HepG2 (cell line): ENCODE measurements around the gene CCL4. TPM values are rescaled to one million over a fixed set of nuclear protein-coding genes. Genes with fewer than 3 reads are reported as not detected.

Experiments used
- ATAC-seq: fragments of 200-7000 bp; cut with Tn5 transposase; 3 replicates; pipeline ENCODE4 v1.9.1; 2020; ENCODE audit warnings: mild to moderate bottlenecking, moderate library complexity
- BruUV-seq: library from RNA; stranded (reverse); fragments of 400-500 nt; replicated peaks from 2 replicates; lab custom pipeline; 2021; lab: Mats Ljungman, UMichigan
- CTCF ChIA-PET: fragments of 300-600 bp; formaldehyde crosslinking; extraction: SDS; loops from one replicate; lab custom pipeline; 2021; ENCODE audit warnings: low total read pairs, inconsistent platforms, low intra/inter-chr PET ratio; lab: Yijun Ruan, JAX
- POLR2A ChIA-PET: fragments of 350-600 bp; sonication (Branson Sonifier 250); formaldehyde crosslinking; loops from one replicate; lab custom pipeline; 2020; ENCODE audit warnings: antibody characterized with exemption, inconsistent platforms; lab: Yijun Ruan, JAX
- DNase-seq: peaks from one replicate; pipeline ENCODE4 v3.0.0-alpha.2; 2015; ENCODE audit warnings: low spot score
- FAIRE-seq: peaks from 3 replicates; lab custom pipeline; 2011; peaks lifted over from hg19 to GRCh38; lab: Jason Lieb, UNC
- H2AFZ ChIP-seq: one replicate; pipeline ENCODE4 v1.6.1; 2011; ENCODE audit warnings: low read length, inconsistent platforms
- H3K27ac ChIP-seq: fragments of 300-600 bp; 3 replicates; pipeline ENCODE4 v1.8.0; 2011; ENCODE audit warnings: mixed run types, mild to moderate bottlenecking, mixed read lengths, low read length, inconsistent platforms; ENCODE audit not compliant: insufficient read depth; ENCODE audit errors: extremely low read length
- H3K27me3 ChIP-seq, 2 experiments: fragments of 200-600 bp in 1 of 2; 2 replicates in 1 of 2; 3 replicates in 1 of 2; pipeline versions ENCODE4 v1.6.0 to v1.8.0; 2011; ENCODE audit warnings: low read length in 2 of 2, mild to moderate bottlenecking in 2 of 2, moderate library complexity in 2 of 2, inconsistent platforms in 1 of 2; ENCODE audit not compliant: insufficient read depth in 2 of 2, control insufficient read depth in 1 of 2
- H3K36me3 ChIP-seq, 2 experiments: fragments of 200-600 bp in 1 of 2; replicated peaks in 1 of 2; 2 replicates in 1 of 2; 3 replicates in 1 of 2; pipeline versions ENCODE4 v1.5.1 to v1.8.0; 2011; ENCODE audit warnings: low read length in 2 of 2, inconsistent platforms in 1 of 2; ENCODE audit not compliant: insufficient read depth in 2 of 2, control insufficient read depth in 1 of 2
- H3K4me1 ChIP-seq: 2 replicates; pipeline ENCODE4 v1.5.1; 2012; ENCODE audit warnings: low read length, inconsistent platforms; ENCODE audit not compliant: insufficient read depth
- H3K4me2 ChIP-seq: 2 replicates; pipeline ENCODE4 v1.6.0; 2011; ENCODE audit warnings: low read depth, low read length, inconsistent platforms
- H3K4me3 ChIP-seq, 3 experiments: fragments of 200-600 bp in 1 of 3; sonication (generic), shearing (Covaris generic) in 1 of 3; replicated peaks in 1 of 3; 2 replicates each; pipeline ENCODE4 v1.5.1; 2011 to 2016; ENCODE audit warnings: low read length in 3 of 3, inconsistent platforms in 2 of 3, low read depth in 2 of 3, mild to moderate bottlenecking in 2 of 3, control low read depth in 1 of 3, mixed read lengths in 1 of 3; ENCODE audit not compliant: insufficient read depth in 1 of 3
- H3K79me2 ChIP-seq: one replicate; pipeline ENCODE4 v1.6.1; 2011; ENCODE audit warnings: low read length, inconsistent platforms; ENCODE audit not compliant: insufficient read depth
- H3K9ac ChIP-seq: 2 replicates; pipeline ENCODE4 v1.6.0; 2011; ENCODE audit warnings: mild to moderate bottlenecking, low read depth, low read length, inconsistent platforms; ENCODE audit not compliant: insufficient read depth
- H3K9me3 ChIP-seq: 2 replicates; pipeline ENCODE4 v1.5.1; 2012; ENCODE audit warnings: mild to moderate bottlenecking, low read length
- H4K20me1 ChIP-seq: 2 replicates; pipeline ENCODE4 v1.6.0; 2011; ENCODE audit warnings: inconsistent platforms, mild to moderate bottlenecking, low read length, moderate library complexity; ENCODE audit not compliant: insufficient read depth
- ARID3A ChIP-seq: IDR thresholded peaks from 2 replicates; pipeline ENCODE4 v1.6.1; 2012; ENCODE audit warnings: low read depth, low read length, improper control_type of control experiment
- ARNT ChIP-seq: fragments of 450-650 bp; IDR thresholded peaks from 2 replicates; pipeline ENCODE4 v1.6.1; 2017
- MIER2 ChIP-seq: IDR thresholded peaks from 2 replicates; pipeline ENCODE4 v1.6.1; 2016; ENCODE audit warnings: missing biosample characterization, missing genetic modification reagents
- ZNF296 ChIP-seq: sonication (generic); formaldehyde crosslinking; conservative IDR thresholded peaks from 2 replicates; pipeline ENCODE4 v1.5.0; 2020; ENCODE audit warnings: mild to moderate bottlenecking, missing genetic modification reagents
- ZNF558 ChIP-seq: sonication (generic); formaldehyde crosslinking; IDR thresholded peaks from 2 replicates; pipeline ENCODE4 v1.9.0; 2022; ENCODE audit warnings: mild to moderate bottlenecking, missing genetic modification reagents, borderline replicate concordance
- ZNF660 ChIP-seq: sonication (generic); formaldehyde crosslinking; IDR thresholded peaks from 2 replicates; pipeline ENCODE4 v1.5.1; 2020; ENCODE audit warnings: mild to moderate bottlenecking, low read depth, missing genetic modification reagents, borderline replicate concordance
- ZNF737 ChIP-seq: sonication (generic); formaldehyde crosslinking; IDR thresholded peaks from 2 replicates; pipeline ENCODE4 v1.5.0; 2020; ENCODE audit warnings: missing genetic modification reagents, mild to moderate bottlenecking, borderline replicate concordance
- ZZZ3 ChIP-seq: sonication (generic); formaldehyde crosslinking; IDR thresholded peaks from 2 replicates; pipeline ENCODE4 v1.4.0; 2020; ENCODE audit warnings: missing genetic modification reagents, mild to moderate bottlenecking, borderline replicate concordance
- WGBS: methylation state at CpG from one replicate; pipeline ENCODE4 v1.1.6; 2017; ENCODE audit warnings: low lambda C conversion rate; 5-methylcytosine and 5-hydroxymethylcytosine counted together
- in situ Hi-C: cut with HindIII; loops from 2 replicates; pipeline ENCODE4 v1.10.0; 2017; ENCODE audit warnings: low pct_unique_long_range_greater_than_20kb; ENCODE audit not compliant: extremely low pct_ligation_motif_present
- intact Hi-C: fragments of 100-400 bp; cut with micrococcal nuclease; formaldehyde crosslinking; loops from one replicate; pipeline ENCODE4 v1.10.0; 2022; ENCODE audit not compliant: unreplicated experiment
- polyA plus RNA-seq, 8 experiments: library from polyadenylated mRNA; depleted of rRNA in 3 of 8; stranded (reverse) in 7 of 8; unstranded in 1 of 8; fragments of >200 nt; fragmentation: Illumina TruSeq in 4 of 8; extraction: Trizol in 4 of 8; gene quantifications; 2 replicates each; pipeline versions ENCODE4 v1.2.1 to v1.2.3, GENCODE V29; 2011 to 2016; ENCODE audit warnings: low read depth in 4 of 8, missing spikeins in 1 of 8, mixed read lengths in 1 of 8; ENCODE audit not compliant: insufficient read depth in 1 of 8
- total RNA-seq, 5 experiments: library from RNA; depleted of rRNA; stranded (reverse); fragments of >200 nt; fragmentation: Illumina TruSeq; extraction: Trizol; gene quantifications; 2 replicates each; pipeline ENCODE4 v1.2.3, GENCODE V29; 2016; ENCODE audit warnings: low read depth in 1 of 5
- TF ChIP-seq, protein P1 (sequence below): sonication (generic); formaldehyde crosslinking; IDR thresholded peaks from 2 replicates; pipeline ENCODE4 v1.4.0; 2020; ENCODE audit warnings: missing genetic modification reagents
- TF ChIP-seq, protein P2 (sequence below): sonication (generic); formaldehyde crosslinking; IDR thresholded peaks from 2 replicates; pipeline ENCODE4 v1.4.0; 2020; ENCODE audit warnings: missing genetic modification reagents, borderline replicate concordance
- TF ChIP-seq, protein P3 (sequence below): sonication (generic); formaldehyde crosslinking; IDR thresholded peaks from 2 replicates; pipeline ENCODE4 v1.8.1; 2023; ENCODE audit warnings: missing genetic modification reagents, inconsistent platforms, borderline replicate concordance

CCL4 gene
- total and polyA plus RNA-seq, 2 of the 13 experiments (the other 11 are each of a cell fraction or from before 2014, with no cell fraction given), result not detected

DNA sequence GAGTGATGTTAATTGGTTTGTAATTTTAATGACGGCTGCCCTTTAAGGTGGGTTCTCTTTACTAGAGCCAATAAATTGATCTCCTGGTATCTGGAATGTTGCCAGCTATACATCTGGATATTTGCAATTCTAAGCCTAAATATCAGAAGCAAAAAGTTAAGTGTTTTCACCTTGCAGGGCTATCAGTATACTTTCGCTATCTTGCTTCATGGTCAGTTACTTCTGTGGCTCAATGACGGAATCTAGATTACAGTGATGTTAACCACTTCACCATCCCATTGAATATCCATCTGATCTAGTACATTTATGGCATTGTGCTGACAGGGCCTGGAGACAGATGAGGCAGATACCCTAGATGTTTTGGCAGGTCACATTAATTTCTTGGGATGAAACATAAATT lies 28.3 kb downstream of the CCL4 start:
- intact Hi-C loops, result no loop called here
- Histone ChIP-seq H3K27ac (no peak overlapping the region), H3K4me3 (no peak overlapping the region), H3K27me3 (no peaks in the 10 kb centered on the region), H3K9ac (no peak overlapping the region), H3K79me2 (no peaks in the 10 kb centered on the region), H3K4me1 (peaks cover 20% of the 10 kb centered on the region), H3K4me2 (no peak overlapping the region), H3K9me3 (no peaks in the 10 kb centered on the region), H3K36me3 (no peaks in the 10 kb centered on the region), H2AFZ (no peak overlapping the region)
- ChIA-PET POLR2A (no interaction called here), CTCF (no interaction called here)
- FAIRE-seq (no peak), DNase-seq (no peak), ATAC-seq (no peak)
- WGBS, result 28% methylated on average over 3 of the region's 3 CpGs
- TF ChIP-seq ZNF558 (CRISPR knock-in tag), result no peak
- no peak for TF ChIP-seq ZNF296 (CRISPR knock-in tag)
- TF ChIP-seq ZZZ3 (CRISPR knock-in tag), result no peak
- TF ChIP-seq ZNF737 (CRISPR knock-in tag), result no peak
- TF ChIP-seq, all 625 proteins: peak for 0
- in situ Hi-C loops, result no loop called here
- H4K20me1 ChIP-seq, result no peaks in the 10 kb centered on the region
- no TSS peak for BruUV-seq

- ChIA-PET POLR2A (no interaction called here), CTCF (no interaction called here)
- intact Hi-C loops (no loop called here), in situ Hi-C loops (no loop called here)
- ATAC-seq, result no peak
- 50% methylated on average over 2 of the region's 2 CpGs for WGBS
- Histone ChIP-seq H3K36me3 (no peaks in the 10 kb centered on the region), H3K27ac (no peak overlapping the region), H3K9ac (no peak overlapping the region), H3K4me2 (no peak overlapping the region), H3K9me3 (no peaks in the 10 kb centered on the region), H3K4me1 (peaks cover 20% of the 10 kb centered on the region), H3K79me2 (no peaks in the 10 kb centered on the region), H2AFZ (no peak overlapping the region), H3K4me3 (no peak overlapping the region), H3K27me3 (no peaks in the 10 kb centered on the region), H4K20me1 (no peaks in the 10 kb centered on the region)
- DNase-seq, result no peak
- no peak for FAIRE-seq
- no TSS peak for BruUV-seq
- TF ChIP-seq, protein P1, sequence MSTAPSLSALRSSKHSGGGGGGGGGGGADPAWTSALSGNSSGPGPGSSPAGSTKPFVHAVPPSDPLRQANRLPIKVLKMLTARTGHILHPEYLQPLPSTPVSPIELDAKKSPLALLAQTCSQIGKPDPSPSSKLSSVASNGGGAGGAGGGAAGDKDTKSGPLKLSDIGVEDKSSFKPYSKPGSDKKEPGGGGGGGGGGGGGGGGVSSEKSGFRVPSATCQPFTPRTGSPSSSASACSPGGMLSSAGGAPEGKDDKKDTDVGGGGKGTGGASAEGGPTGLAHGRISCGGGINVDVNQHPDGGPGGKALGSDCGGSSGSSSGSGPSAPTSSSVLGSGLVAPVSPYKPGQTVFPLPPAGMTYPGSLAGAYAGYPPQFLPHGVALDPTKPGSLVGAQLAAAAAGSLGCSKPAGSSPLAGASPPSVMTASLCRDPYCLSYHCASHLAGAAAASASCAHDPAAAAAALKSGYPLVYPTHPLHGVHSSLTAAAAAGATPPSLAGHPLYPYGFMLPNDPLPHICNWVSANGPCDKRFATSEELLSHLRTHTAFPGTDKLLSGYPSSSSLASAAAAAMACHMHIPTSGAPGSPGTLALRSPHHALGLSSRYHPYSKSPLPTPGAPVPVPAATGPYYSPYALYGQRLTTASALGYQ, result no peak
- no peak for TF ChIP-seq ARNT
- TF ChIP-seq ARID3A, result no peak
- TF ChIP-seq, protein P2, sequence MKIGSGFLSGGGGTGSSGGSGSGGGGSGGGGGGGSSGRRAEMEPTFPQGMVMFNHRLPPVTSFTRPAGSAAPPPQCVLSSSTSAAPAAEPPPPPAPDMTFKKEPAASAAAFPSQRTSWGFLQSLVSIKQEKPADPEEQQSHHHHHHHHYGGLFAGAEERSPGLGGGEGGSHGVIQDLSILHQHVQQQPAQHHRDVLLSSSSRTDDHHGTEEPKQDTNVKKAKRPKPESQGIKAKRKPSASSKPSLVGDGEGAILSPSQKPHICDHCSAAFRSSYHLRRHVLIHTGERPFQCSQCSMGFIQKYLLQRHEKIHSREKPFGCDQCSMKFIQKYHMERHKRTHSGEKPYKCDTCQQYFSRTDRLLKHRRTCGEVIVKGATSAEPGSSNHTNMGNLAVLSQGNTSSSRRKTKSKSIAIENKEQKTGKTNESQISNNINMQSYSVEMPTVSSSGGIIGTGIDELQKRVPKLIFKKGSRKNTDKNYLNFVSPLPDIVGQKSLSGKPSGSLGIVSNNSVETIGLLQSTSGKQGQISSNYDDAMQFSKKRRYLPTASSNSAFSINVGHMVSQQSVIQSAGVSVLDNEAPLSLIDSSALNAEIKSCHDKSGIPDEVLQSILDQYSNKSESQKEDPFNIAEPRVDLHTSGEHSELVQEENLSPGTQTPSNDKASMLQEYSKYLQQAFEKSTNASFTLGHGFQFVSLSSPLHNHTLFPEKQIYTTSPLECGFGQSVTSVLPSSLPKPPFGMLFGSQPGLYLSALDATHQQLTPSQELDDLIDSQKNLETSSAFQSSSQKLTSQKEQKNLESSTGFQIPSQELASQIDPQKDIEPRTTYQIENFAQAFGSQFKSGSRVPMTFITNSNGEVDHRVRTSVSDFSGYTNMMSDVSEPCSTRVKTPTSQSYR, result no peak
- no peak for TF ChIP-seq MIER2 (CRISPR knock-in tag)
- TF ChIP-seq, protein P3, sequence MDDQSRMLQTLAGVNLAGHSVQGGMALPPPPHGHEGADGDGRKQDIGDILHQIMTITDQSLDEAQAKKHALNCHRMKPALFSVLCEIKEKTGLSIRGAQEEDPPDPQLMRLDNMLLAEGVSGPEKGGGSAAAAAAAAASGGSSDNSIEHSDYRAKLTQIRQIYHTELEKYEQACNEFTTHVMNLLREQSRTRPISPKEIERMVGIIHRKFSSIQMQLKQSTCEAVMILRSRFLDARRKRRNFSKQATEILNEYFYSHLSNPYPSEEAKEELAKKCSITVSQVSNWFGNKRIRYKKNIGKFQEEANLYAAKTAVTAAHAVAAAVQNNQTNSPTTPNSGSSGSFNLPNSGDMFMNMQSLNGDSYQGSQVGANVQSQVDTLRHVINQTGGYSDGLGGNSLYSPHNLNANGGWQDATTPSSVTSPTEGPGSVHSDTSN (CRISPR knock-in tag), result no peak
- TF ChIP-seq ZNF660 (CRISPR knock-in tag), result no peak
These were observed 28.8 kb downstream of the CCL4 start for GRCh38 chr17:36132421-36132831.
